ENCODE results near the gene PDE1A.

PDE1A gene

GRCh38 chr2:182186132-182186735 is 240.6 kb downstream of the PDE1A start:
- DNase-seq = no peak

DNA sequence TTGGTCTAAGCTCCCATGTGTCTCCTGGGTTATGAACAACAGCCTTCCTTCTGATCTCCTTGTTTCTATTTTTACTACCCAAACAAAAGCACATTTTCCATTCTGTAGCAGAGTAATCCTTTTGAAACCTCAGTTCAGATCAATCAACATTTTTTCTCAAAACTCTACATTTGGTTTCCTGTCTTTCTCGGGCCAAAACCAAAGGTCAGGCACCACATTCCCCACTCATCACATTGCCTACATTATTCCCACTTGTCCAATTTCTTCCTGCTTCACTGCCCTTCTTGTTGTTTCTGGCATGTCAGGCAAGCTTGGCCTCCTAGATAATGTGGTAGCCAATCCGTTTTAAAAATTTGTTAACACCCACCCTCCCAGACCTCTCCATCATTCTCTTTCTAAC is 244.4 kb downstream of the PDE1A start:
- no peak for DNase-seq

- DNase-seq = no peak
These were observed 245.5 kb downstream of the PDE1A start for GRCh38 chr2:182181381-182181780.

DNA sequence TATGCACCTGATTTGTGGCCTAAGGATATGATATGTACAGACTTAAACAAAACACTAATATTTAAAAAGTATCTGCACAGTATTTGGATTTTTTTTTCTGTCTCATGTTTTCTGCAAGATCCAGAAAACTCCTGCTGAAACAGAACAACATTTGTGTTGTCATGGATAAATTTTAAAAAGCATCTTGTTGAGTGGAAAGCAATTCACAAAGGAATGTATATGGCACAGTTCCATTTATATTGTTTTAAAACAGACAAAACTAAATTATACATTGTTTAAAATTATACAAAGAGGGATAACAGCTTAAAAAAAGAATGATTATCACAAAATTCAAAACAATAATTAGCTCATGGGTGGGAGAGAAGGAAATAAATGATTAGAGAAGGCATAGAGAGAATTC is 247.7 kb downstream of the PDE1A start:
- no peak for DNase-seq

GRCh38 chr2:182173944-182174622 is 252.8 kb downstream of the PDE1A start:
- no peak for DNase-seq

DNA sequence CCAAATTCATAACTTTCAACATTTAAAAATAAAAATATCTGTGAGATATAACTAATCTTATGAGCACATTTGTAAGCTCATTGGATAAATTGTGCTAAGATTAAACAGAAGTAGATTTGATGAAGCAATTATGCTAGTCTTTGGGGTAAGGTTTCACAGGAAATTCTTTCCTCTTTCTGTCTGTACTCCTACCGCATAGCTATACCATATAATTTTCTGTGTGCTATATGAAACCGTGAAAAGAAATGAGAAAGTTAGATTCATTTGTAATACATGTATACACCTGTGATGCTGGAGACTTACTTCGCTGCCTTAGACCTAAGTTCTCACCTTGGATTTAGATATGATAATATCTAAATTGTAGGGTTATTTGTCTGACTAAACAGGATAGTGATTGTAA is 256.5 kb downstream of the PDE1A start:
- DNase-seq = no peak

GRCh38 chr2:182167882-182168281 is 259.0 kb downstream of the PDE1A start:
- DNase-seq = no peak

- DNase-seq = no peak
These were observed 260.0 kb downstream of the PDE1A start for GRCh38 chr2:182166841-182167240.

DNA sequence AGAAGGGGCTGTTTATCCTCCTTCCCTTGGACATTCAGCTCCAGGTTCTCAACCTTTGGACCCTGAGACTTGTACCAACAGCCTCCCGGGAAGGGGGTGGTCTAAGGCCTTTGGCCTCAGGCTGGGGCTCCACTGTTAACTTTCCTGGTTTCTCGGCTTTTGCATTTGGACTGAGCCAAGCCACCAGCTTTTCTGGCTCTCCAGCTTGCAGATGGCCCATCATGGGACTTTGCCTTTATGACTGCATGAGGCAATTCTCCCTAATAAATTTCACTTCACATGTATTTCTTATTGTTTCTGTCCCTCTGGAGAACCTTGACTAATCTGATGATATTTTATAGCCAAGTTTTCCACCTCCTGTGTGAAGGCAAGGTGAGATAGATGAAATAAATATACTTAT is 260.4 kb downstream of the PDE1A start:
- no peak for DNase-seq

DNA sequence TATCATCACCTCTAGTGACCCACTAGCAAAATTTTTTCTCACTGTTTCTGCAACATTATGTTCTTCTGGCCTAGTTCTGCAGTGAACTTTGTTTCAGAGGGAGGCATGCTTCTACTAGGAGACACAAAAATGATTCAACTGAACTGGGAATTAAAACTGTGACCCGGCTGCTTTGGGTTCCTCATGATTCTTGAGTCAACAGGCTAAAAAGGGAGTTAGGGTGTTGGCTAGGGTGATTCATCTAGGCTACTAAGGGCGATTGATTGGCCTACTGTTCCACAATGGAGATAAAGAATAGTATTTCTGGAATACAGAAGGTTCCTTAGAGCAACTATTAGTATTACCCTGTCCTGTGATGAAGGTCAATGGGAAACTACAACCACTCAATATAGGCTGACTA is 261.6 kb downstream of the PDE1A start:
- DNase-seq = no peak

GRCh38 chr2:182164686-182165085 is 262.1 kb downstream of the PDE1A start:
- DNase-seq = no peak

DNA sequence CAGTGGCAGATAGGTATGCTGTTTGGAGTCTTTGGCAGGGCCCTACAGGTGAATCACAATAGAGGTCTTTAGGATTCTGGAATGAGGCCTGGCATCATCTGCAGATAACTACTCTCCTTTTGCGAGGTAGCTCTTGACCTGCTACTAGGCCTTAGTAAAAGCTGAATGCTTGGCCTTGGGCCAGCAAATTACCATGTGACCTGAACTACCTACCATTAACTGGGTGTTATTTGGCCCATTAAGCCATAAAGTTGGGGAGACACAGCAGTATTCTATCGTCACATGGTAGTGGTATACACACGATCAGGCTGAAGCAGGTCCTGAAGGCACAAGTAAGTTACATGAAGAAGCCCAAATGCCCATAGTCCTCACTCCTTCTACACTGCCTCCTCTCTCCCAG is 263.0 kb downstream of the PDE1A start:
- no peak for DNase-seq

- DNase-seq = no peak
These were observed 278.5 kb downstream of the PDE1A start for GRCh38 chr2:182148344-182148743.

DNA sequence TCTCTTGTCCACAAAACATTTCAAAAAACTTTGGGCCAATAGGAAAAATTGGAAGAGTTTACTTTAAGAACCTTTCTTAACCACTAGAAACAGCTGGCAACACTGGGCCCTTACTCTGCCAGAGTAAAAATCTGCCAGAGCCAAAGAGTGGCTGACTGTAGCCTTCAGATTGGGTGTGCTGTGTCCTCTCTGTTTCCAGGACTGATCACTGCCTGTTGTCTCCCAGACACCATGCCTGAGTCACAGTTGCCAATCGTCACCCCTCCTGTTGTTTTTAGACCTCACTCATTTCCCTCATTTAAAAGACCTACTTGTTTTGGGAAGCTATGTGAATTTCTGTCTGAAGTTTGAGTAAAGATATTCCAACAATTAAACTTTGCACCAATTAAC is 282.1 kb downstream of the PDE1A start:
- DNase-seq = no peak

DNA sequence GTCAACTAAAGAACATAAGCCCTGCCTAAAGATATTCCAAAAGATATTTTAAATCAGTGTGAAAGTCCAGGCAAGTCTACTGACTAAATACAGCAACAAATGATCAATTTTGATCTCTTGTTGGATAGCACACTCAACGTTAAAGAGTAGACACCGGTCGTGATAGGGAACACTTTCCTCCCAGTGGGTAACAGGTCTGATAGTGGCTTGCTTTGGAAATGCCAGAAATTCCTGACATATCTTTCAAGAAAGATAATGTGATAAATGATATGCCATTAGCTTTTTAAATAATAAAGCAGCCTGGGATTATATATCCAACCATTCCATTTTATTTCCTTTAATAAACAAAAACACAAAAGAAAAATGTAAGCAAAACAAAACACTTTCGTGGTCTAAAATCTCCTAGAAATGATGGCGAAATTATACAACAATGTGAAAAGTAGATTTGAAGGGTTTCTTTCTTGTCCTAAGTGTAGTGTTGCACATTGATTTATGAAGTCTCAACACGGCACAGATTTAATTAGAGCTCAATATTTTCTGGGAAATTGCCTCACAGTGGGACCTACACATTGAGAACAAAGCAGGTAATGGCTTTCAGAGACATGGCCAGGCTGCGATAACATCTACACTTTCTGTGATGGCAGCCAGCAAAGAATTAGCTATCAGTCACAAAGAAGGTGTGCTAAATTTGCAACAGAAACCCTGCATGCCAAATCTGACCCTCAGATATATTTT is 282.6 kb downstream of the PDE1A start:
- no peak for DNase-seq

GRCh38 chr2:182142062-182142461 is 284.8 kb downstream of the PDE1A start:
- no peak for DNase-seq

DNA sequence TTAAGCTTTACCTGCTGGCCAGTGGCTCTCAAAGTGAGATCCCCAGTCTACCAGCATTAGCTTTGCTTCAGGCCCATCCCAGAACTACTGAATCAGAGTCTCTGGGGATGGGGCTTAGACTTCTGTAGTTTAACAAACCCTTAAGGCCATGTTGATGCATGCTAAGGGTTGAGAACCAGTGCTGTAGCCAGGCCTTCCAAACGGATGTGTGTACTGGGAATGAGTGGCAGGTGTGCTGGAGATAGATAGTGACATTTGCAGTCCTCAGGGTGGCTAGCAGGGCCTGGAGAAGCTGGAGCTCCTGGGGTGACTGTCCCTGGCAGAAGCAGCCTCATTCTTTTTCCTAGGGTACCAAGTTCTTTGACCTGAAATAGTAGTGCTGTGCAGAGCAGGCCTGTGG is 292.6 kb downstream of the PDE1A start:
- DNase-seq = no peak

DNA sequence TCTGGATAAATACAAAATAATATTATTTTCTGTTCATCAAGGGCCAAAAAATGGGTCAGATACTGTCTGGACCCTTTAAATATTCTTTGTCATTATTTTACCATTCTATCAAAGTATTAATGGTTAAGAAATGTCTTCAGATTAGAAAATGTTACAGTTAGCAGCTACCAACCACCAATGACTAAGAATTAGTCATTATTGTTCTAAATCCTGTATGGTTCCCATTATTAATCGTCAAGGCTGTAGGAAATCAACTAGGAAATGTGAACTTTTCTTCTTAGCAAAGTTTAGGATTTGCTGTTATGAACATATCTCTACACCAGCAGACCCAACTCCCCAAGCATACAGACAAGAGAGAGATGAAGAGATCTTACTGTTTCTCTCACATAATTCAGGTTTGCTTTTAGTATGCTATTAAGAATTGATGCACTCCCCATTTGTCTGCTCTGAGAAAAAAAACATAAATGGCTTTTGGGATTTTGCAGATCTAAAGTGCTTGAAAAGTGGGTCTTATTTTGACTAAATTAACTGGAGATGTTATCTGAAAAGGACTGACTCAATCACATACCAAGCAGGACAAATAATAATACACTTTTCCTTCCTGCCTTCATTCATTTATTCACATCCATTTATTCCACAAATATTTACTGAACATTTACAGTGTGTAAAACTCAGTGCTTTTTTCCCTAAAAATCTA is 293.5 kb downstream of the PDE1A start:
- DNase-seq = no peak

DNA sequence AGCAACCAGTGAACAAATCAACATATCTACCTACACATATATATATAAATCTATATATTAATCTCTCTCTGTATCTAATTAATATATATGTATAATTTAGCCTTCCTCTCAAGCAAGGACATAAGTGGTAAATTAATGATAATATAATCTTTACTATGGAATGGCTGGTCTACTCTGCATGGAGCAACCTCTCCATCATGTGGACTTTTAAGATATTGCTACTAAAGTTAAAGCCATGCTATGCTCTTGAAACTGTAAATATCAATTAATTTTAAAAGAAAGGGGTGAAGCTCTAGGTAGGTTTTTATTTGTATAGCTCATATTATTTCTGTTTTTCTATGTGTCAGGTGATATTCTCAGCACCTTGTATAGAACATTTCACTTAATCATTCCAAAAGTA is 294.2 kb downstream of the PDE1A start:
- no peak for DNase-seq

DNA sequence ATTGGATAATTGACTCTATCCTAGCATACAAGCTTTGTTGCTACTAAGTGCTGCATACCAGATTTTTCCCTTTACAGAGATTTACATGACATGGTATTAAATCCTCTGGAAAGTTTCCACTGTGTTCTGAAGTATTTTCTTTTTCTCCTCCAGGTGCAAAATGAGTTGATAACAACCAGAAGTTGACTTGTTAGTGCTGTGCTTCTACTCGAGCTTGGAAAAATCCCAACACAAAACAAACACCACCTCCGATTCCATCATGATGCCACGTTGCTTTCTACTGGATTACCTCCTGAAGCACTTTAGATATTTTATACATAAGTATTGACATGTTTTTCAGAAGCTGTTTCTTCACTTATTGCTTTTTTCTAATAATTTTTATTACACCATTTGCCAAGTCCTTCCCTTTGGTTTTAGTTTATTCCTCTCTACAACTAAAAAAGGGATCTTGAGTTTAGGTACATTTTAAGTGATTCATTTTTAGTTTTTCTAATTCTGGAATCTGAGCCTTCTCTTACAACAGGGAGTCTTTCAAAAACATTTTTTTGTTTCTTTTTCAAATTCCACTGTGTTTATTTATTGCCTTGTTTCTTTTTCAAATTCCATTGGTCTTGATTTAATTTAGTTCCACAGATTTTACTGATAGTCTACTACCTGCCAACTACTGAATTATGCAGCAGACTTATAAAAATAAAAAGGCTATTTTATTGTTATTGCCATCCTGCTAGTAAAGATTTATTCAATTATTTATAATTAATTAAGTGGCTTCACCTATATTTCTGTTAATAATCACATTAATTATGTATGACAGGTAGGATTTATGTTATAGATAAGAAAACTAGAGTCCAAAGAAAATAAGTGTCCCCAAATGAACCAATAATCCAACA is 297.8 kb downstream of the PDE1A start:
- DNase-seq = no peak

DNA sequence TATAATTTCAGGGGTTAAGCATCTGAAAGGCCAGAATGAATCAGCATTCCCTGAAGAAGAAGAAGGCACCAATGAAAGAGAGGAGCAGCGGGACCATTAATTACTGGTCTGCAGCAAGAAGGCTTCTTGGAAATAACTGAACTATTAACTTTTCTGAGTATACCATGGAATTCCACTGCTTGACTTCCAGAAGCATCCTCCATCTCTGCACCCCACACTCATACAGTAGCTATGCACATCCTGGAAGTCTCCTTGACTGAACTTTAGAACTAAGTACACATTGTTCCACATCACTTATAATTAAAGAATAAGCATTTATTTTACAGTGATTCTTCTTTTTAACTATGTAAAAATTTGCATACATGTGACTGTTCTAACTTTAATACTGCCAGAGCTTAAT is 309.6 kb downstream of the PDE1A start:
- no peak for DNase-seq

DNA sequence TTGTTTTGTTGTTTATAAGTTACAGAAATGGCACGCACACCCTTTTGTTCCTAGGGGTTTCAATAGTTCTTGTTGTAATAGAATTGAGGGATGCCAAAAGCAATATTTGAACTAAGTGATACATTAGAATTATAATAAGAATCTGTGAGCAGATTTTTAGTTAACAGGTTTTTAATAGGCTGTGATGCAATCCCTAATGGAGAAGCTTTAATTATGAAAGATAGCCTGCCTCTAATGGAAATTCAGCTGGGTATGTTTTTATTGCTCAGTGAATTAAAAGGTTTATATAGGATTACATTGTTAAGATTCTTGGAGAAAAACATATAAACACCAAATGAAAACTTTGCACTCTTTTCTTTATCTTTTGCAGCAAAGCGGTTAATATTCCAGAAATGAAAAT is 310.1 kb downstream of the PDE1A start:
- no peak for DNase-seq

- no peak for DNase-seq
These were observed 311.6 kb downstream of the PDE1A start for GRCh38 chr2:182115258-182115657.
